HEK293 (cell line): ENCODE measurements around the gene SLC43A1.

Experiments
- CTCF ChIA-PET: fragments of 350-600 bp; formaldehyde crosslinking; extraction: SDS; loops from one replicate; lab custom pipeline; 2021; ENCODE audit warnings: antibody characterized with exemption; lab: Yijun Ruan, JAX
- POLR2A ChIA-PET: fragments of 300-600 bp; formaldehyde crosslinking; extraction: SDS; loops from one replicate; lab custom pipeline; 2020; ENCODE audit warnings: antibody characterized with exemption, inconsistent platforms; lab: Yijun Ruan, JAX
- H3K27ac ChIP-seq: fragments of 200-500 bp; sonication (Bioruptor generic); 2 replicates; pipeline ENCODE4 v1.5.1; 2014; ENCODE audit warnings: low read depth, low read length, control low read depth, inconsistent platforms; ENCODE audit errors: extremely low read depth
- H3K36me3 ChIP-seq, 2 experiments: fragments of 200-500 bp in 1 of 2; sonication (Bioruptor generic) in 1 of 2; 1 replicate in 1 of 2; 2 replicates in 1 of 2; pipeline ENCODE4 v1.5.1; 2014 to 2017; ENCODE audit warnings: inconsistent platforms in 2 of 2, low read length in 2 of 2; ENCODE audit not compliant: control insufficient read depth in 2 of 2, insufficient read depth in 1 of 2
- H3K4me1 ChIP-seq: fragments of 200-500 bp; sonication (Bioruptor generic); 2 replicates; pipeline ENCODE4 v1.5.1; 2014; ENCODE audit warnings: mild to moderate bottlenecking, low read length, inconsistent platforms; ENCODE audit not compliant: control insufficient read depth, insufficient read depth
- H3K4me3 ChIP-seq: 2 replicates; pipeline ENCODE4 v1.5.1; 2011; ENCODE audit warnings: low read depth, mild to moderate bottlenecking, control low read depth, low read length, moderate library complexity
- H3K9me3 ChIP-seq: fragments of 200-500 bp; sonication (Bioruptor generic); 2 replicates; pipeline ENCODE4 v1.5.1; 2014; ENCODE audit warnings: low read depth, low read length, inconsistent platforms; ENCODE audit not compliant: control insufficient read depth, insufficient read depth
- ATF2 ChIP-seq: fragments of 450-650 bp; formaldehyde crosslinking; IDR thresholded peaks from 2 replicates; pipeline ENCODE4 v1.5.1; 2016; ENCODE audit warnings: missing biosample characterization, missing genetic modification characterization, low read depth
- KLF17 ChIP-seq: fragments of 450-650 bp; formaldehyde crosslinking; IDR thresholded peaks from 2 replicates; pipeline ENCODE4 v1.5.1; 2016; ENCODE audit warnings: missing biosample characterization, missing genetic modification characterization
- KLF8 ChIP-seq: fragments of 450-650 bp; formaldehyde crosslinking; IDR thresholded peaks from 2 replicates; pipeline ENCODE4 v1.5.1; 2016; ENCODE audit warnings: missing biosample characterization, missing genetic modification characterization
- PRDM10 ChIP-seq: fragments of 450-650 bp; formaldehyde crosslinking; IDR thresholded peaks from 2 replicates; pipeline ENCODE4 v1.5.1; 2016; ENCODE audit warnings: missing biosample characterization, missing genetic modification characterization
- SCRT2 ChIP-seq: fragments of 450-650 bp; formaldehyde crosslinking; IDR thresholded peaks from 2 replicates; pipeline ENCODE4 v1.5.1; 2016; ENCODE audit warnings: missing biosample characterization, missing genetic modification characterization
- WT1 ChIP-seq: fragments of 450-650 bp; formaldehyde crosslinking; IDR thresholded peaks from 2 replicates; pipeline ENCODE4 v1.5.1; 2016; ENCODE audit warnings: missing biosample characterization, missing genetic modification characterization
- ZBTB11 ChIP-seq: fragments of 450-650 bp; formaldehyde crosslinking; conservative IDR thresholded peaks from 2 replicates; pipeline ENCODE4 v1.5.1; 2016; ENCODE audit warnings: low read depth, missing biosample characterization, missing genetic modification characterization
- ZFP3 ChIP-seq: fragments of 450-650 bp; formaldehyde crosslinking; IDR thresholded peaks from 2 replicates; pipeline ENCODE4 v1.5.1; 2016; ENCODE audit warnings: low read depth, missing biosample characterization, missing genetic modification characterization
- ZIC2 ChIP-seq: fragments of 450-650 bp; formaldehyde crosslinking; IDR thresholded peaks from 2 replicates; pipeline ENCODE4 v1.5.1; 2016; ENCODE audit warnings: missing biosample characterization, missing genetic modification characterization
- ZNF18 ChIP-seq: fragments of 450-650 bp; formaldehyde crosslinking; IDR thresholded peaks from 2 replicates; pipeline ENCODE4 v1.5.1; 2016; ENCODE audit warnings: missing biosample characterization, missing genetic modification characterization
- ZNF239 ChIP-seq: fragments of 450-650 bp; formaldehyde crosslinking; IDR thresholded peaks from 2 replicates; pipeline ENCODE4 v1.5.1; 2016; ENCODE audit warnings: missing biosample characterization, missing genetic modification characterization
- ZNF248 ChIP-seq: fragments of 450-650 bp; formaldehyde crosslinking; IDR thresholded peaks from 2 replicates; pipeline ENCODE4 v1.5.1; 2017; ENCODE audit warnings: missing biosample characterization, missing genetic modification characterization
- ZNF366 ChIP-seq: fragments of 450-650 bp; formaldehyde crosslinking; conservative IDR thresholded peaks from 2 replicates; pipeline ENCODE4 v1.5.1; 2016; ENCODE audit warnings: missing biosample characterization, missing genetic modification characterization
- ZNF664 ChIP-seq: fragments of 450-650 bp; formaldehyde crosslinking; IDR thresholded peaks from 2 replicates; pipeline ENCODE4 v1.5.1; 2016; ENCODE audit warnings: missing biosample characterization, missing genetic modification characterization
- ZSCAN18 ChIP-seq: fragments of 450-650 bp; formaldehyde crosslinking; IDR thresholded peaks from 2 replicates; pipeline ENCODE4 v1.5.1; 2016; ENCODE audit warnings: missing biosample characterization, missing genetic modification characterization
- ZXDB ChIP-seq: fragments of 450-650 bp; formaldehyde crosslinking; IDR thresholded peaks from 2 replicates; pipeline ENCODE4 v1.5.1; 2016; ENCODE audit warnings: missing biosample characterization, missing genetic modification characterization

Gene SLC43A1

GRCh38 chr11:57542582-57542981, 27.1 kb upstream of the SLC43A1 start:
- H3K27ac ChIP-seq, result no peak overlapping the region
- POLR2A ChIA-PET, result interaction anchor here (1.4 kb wide), 1 partner anchor 9 kb away, joined by 3 read pairs; no protein-coding TSS in a partner anchor
- no peaks in the 10 kb centered on the region for H3K36me3 ChIP-seq
- TF ChIP-seq ZNF239, result no peak
- TF ChIP-seq ZIC2 (tag by site-specific recombination), result peak; percentile 98
- H3K4me3 ChIP-seq, result no peak overlapping the region
- CTCF ChIA-PET, result interaction anchor here (0.7 kb wide), 1 partner anchor 104 kb away, joined by 3 read pairs; no protein-coding TSS in a partner anchor
- no peaks in the 10 kb centered on the region for H3K9me3 ChIP-seq
- H3K4me1 ChIP-seq, result no peaks in the 10 kb centered on the region

GRCh38 chr11:57541169-57541568, 25.7 kb upstream of the SLC43A1 start:
- no peaks in the 10 kb centered on the region for H3K9me3 ChIP-seq
- TF ChIP-seq PRDM10 (tag by site-specific recombination), result peak; percentile 41
- no peak for TF ChIP-seq SCRT2
- TF ChIP-seq, all 188 proteins: peak for 1
- Histone ChIP-seq H3K36me3 (no peaks in the 10 kb centered on the region), H3K4me1 (no peaks in the 10 kb centered on the region), H3K4me3 (no peak overlapping the region), H3K27ac (no peak overlapping the region)
- POLR2A ChIA-PET, result no interaction called here
- CTCF ChIA-PET, result interaction anchor here (0.6 kb wide), 1 partner anchor 984 kb away, joined by 4 read pairs; no protein-coding TSS in a partner anchor

- TF ChIP-seq ZBTB11 (tag by site-specific recombination) (no peak), ZXDB (tag by site-specific recombination) (no peak), ZNF18 (tag by site-specific recombination) (no peak), KLF8 (tag by site-specific recombination) (no peak), ZNF664 (tag by site-specific recombination) (no peak), ATF2 (tag by site-specific recombination) (no peak), WT1 (tag by site-specific recombination) (no peak), ZNF366 (tag by site-specific recombination) (no peak), ZFP3 (tag by site-specific recombination) (no peak), ZNF248 (tag by site-specific recombination) (no peak), KLF17 (tag by site-specific recombination) (no peak), ZSCAN18 (tag by site-specific recombination) (no peak)
- TF ChIP-seq, all 188 proteins: peak for 0
- ChIA-PET CTCF (interaction anchor here (0.6 to 1.5 kb wide), 4 partner anchors 28 to 106 kb away, joined by 3 to 5 read pairs (median 4); partner anchors contain the start of gene UBE2L6), POLR2A (interaction anchor here (1.4 kb wide), 1 partner anchor 12 kb away, joined by 3 read pairs; no protein-coding TSS in a partner anchor)
- H3K4me3 ChIP-seq, result no peak overlapping the region
- H3K9me3 ChIP-seq, result no peaks in the 10 kb centered on the region
- H3K27ac ChIP-seq, result no peak overlapping the region
- H3K4me1 ChIP-seq, result no peaks in the 10 kb centered on the region
- H3K36me3 ChIP-seq, result no peaks in the 10 kb centered on the region
Observed at GRCh38 chr11:57539342-57539741, 23.8 kb upstream of the SLC43A1 start.
